GM23248 (cell line): ENCODE results near the gene ZDHHC13.

ENCODE experiments used
- EZH2 ChIP-seq: fragments of 200-600 bp; sonication (generic); IDR thresholded peaks from 2 replicates; pipeline ENCODE4 v1.6.1; 2018; ENCODE audit warnings: antibody characterized with exemption, mild to moderate bottlenecking; ENCODE audit not compliant: insufficient read depth, poor library complexity, severe bottlenecking
- EZH2phosphoT487 ChIP-seq: fragments of 200-600 bp; sonication (generic); IDR thresholded peaks from 2 replicates; pipeline ENCODE4 v1.6.1; 2018; ENCODE audit warnings: antibody characterized with exemption, moderate library complexity, mild to moderate bottlenecking, low read depth; ENCODE audit not compliant: insufficient read depth

GRCh38 chr11:19073454-19074415, 43.2 kb upstream of the ZDHHC13 start:
- TF ChIP-seq EZH2 (no peak), EZH2phosphoT487 (no peak)
